Kidney (tissue), 14 donors: ENCODE measurements around the gene SLC9A4. TPM values are rescaled to one million over a fixed set of nuclear protein-coding genes. Genes with fewer than 3 reads are reported as not detected.

ENCODE experiments used
- DNase-seq, 5 donors: peaks; one replicate each; pipeline ENCODE4 v3.0.0-alpha.2; 2013 to 2020
- FAIRE-seq: peaks from 2 replicates; lab custom pipeline; 2012; peaks lifted over from hg19 to GRCh38; lab: Jason Lieb, UNC
- H3K27ac ChIP-seq, 2 donors: one replicate each; pipeline ENCODE4 v1.7.0; 2013; ENCODE audit warnings: low read depth in 2 of 2, low read length in 2 of 2, inconsistent platforms in 1 of 2
- H3K27me3 ChIP-seq: one replicate; pipeline ENCODE4 v1.7.1; 2013; ENCODE audit warnings: low read length, inconsistent platforms; ENCODE audit not compliant: control insufficient read depth, insufficient read depth
- H3K36me3 ChIP-seq, 3 donors: one replicate each; pipeline versions ENCODE4 v1.7.0 to v1.7.1; 2013; ENCODE audit warnings: low read length in 3 of 3, control low read depth in 1 of 3, inconsistent platforms in 1 of 3; ENCODE audit not compliant: insufficient read depth in 3 of 3, control insufficient read depth in 2 of 3
- H3K4me1 ChIP-seq, 3 donors: one replicate each; pipeline versions ENCODE4 v1.7.0 to v1.7.1; 2013; ENCODE audit warnings: low read length in 3 of 3, inconsistent platforms in 1 of 3, low read depth in 1 of 3; ENCODE audit not compliant: control insufficient read depth in 2 of 3, insufficient read depth in 2 of 3
- H3K4me3 ChIP-seq, 3 donors: one replicate each; pipeline versions ENCODE4 v1.7.0 to v1.8.1; 2013; ENCODE audit warnings: low read length in 3 of 3, control low read depth in 1 of 3, inconsistent platforms in 1 of 3
- H3K9ac ChIP-seq, 3 donors: one replicate each; pipeline versions ENCODE4 v1.7.0 to v1.7.1; 2013; ENCODE audit warnings: low read length in 3 of 3, control low read depth in 1 of 3, inconsistent platforms in 1 of 3
- H3K9me3 ChIP-seq, 3 donors: one replicate each; pipeline versions ENCODE4 v1.7.0 to v1.7.1; 2013; ENCODE audit warnings: low read length in 3 of 3, control low read depth in 1 of 3, inconsistent platforms in 1 of 3; ENCODE audit not compliant: control insufficient read depth in 2 of 3, insufficient read depth in 1 of 3
- CTCF ChIP-seq: IDR thresholded peaks from 3 replicates; pipeline ENCODE4 v1.5.1; 2012; ENCODE audit warnings: mild to moderate bottlenecking, moderate library complexity, borderline replicate concordance; ENCODE audit not compliant: insufficient read depth; ENCODE audit errors: extremely low read depth
- intact Hi-C: fragments of 100-400 bp; cut with DNase I; formaldehyde crosslinking; loops from one replicate; pipeline ENCODE4 v1.11.1; 2022
- polyA plus RNA-seq: library from polyadenylated mRNA; stranded (reverse); fragments of 350-450 nt; fragmentation: Illumina TruSeq; extraction: RNeasy Lipid Tissue Mini Kit (QIAGEN cat#74804); gene quantifications from one replicate; pipeline ENCODE4 v1.2.3, GENCODE V29; 2014; ENCODE audit warnings: low read depth, low replicate concordance; ENCODE audit not compliant: insufficient read depth
- total RNA-seq: library from RNA; stranded (reverse); fragmentation: NEBNext Ultra II Directional; extraction: Animal tissue kit (Norgen Biotek cat#: 25700); gene quantifications from one replicate; pipeline ENCODE4 v1.2.1, GENCODE V29; 2021
- donor health status: control.
- donor health status: control.
- donor health status: control.
- donor health status: control.
- donor health status: control.
- donor health status: DM: yes; HTN: yes; CAD: no.
- donor health status: Normal renal cell carcinoma (clear cell type).

The SLC9A4 gene
- total and polyA plus RNA-seq, 2 donors from 2014 or later = 2.8 to 10.3 TPM

DNA sequence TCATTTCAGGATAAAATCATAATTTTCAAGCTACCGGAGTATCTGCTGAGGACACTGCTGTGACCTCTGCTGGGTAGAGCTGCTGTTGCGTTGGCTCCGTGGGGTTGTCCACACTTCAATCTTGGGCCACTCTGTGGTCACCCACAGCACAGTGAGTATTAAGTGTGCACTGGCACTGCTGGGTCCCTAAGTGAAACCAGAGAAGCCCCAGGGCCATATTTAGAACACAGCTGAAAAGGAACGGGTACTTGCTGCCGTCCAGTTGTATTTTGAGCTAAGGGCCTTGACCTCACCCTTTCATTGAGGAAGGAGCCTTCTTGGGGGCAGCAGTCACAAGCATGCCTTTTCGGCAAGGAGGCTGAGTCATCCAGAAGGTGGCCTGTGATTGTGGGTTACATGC lies 10.1 kb downstream of the SLC9A4 start:
- Histone ChIP-seq H3K27ac (no peak overlapping the region), H3K36me3 (no peaks in the 10 kb centered on the region), H3K27me3 (no peaks in the 10 kb centered on the region), H3K9me3 (no peaks in the 10 kb centered on the region), H3K4me1 (peaks cover 0 to 2% (median 0%) of the 10 kb centered on the region in 3 donors), H3K4me3 (no peak overlapping the region), H3K9ac (no peak overlapping the region)
- FAIRE-seq (no peak), DNase-seq (no peak)
- no peak for TF ChIP-seq CTCF
- intact Hi-C loops = no loop called here

DNA sequence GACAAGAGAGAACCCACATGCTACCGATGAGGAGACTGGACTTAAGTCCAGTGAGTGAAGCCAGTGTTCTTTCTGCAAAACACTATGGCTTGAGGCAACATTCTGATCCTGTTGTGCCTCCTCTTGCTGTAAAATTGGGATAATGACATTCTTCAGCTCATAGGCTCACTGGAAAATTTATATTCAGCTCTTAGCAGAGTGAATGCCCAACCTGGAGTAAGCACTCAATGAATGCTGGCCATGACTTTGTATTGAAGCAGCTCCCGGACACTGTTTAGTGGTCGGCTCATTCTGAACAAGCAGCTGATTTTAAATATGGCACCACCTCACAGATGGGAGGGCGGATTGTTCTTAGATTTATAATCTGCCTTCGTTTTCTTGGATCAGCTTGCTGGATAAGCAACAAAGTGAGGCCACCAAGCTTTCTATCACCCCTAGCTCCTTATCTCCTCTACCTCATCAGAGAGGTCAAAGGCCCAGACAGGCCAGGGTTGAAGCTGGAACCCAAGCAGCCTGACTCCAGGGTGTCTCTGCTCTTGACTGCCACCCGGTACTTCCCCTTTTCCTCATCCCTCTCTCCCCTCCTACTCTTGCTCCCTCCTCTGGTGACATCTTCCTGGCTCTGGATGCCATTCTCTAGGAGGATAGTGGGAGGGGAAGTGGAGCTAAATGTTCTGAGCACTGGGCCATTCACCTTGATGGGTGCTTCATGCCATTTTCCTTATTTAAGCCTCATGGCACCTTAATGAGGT lies 11.5 kb downstream of the SLC9A4 start:
- DNase-seq = no peak
- H3K36me3 ChIP-seq = no peaks in the 10 kb centered on the region
- no peak for FAIRE-seq
- no peak for TF ChIP-seq CTCF
- H3K27me3 ChIP-seq = no peaks in the 10 kb centered on the region
- intact Hi-C loops = no loop called here
- H3K9me3 ChIP-seq = no peaks in the 10 kb centered on the region
- peaks cover 0 to 2% (median 0%) of the 10 kb centered on the region in 3 donors for H3K4me1 ChIP-seq
- H3K9ac ChIP-seq = no peak overlapping the region
- no peak overlapping the region for H3K4me3 ChIP-seq
- H3K27ac ChIP-seq = no peak overlapping the region

DNA sequence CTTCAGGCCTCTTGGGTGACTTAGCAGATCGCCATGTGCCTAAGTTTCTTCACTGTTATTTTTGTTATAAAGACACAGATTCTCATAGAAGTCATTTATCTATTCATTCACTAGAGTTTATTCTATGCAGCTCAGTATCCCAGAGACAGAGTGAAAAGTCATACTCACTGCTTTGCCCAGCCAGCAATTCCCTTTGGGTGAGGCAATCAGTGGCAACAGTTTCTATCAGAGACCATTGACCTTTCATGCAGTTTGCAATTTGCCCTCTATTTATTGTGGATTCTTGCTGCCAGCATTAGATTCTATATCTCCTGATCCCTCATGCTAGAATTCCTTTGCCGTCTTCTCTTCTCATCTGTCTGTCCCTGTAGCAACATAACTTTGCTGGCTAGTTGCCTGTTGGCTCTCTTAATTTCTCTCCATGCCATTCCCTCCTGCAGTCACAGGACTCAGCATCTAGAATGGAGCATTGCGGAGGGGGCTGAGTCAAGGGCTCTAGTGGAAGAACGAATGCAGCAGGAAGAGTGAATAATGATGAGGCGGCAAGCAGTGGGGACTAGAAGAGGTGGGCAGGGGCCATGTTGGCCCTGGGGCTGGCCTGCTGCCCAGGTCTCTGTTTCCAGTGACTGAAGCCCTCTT lies 12.2 kb downstream of the SLC9A4 start:
- H3K36me3 ChIP-seq = no peaks in the 10 kb centered on the region
- DNase-seq (no peak), FAIRE-seq (no peak)
- no peak overlapping the region for H3K4me3 ChIP-seq
- no peak for TF ChIP-seq CTCF
- peaks cover 0 to 2% (median 0%) of the 10 kb centered on the region in 3 donors for H3K4me1 ChIP-seq
- no peak overlapping the region for H3K27ac ChIP-seq
- H3K9ac ChIP-seq = no peak overlapping the region
- no peaks in the 10 kb centered on the region for H3K9me3 ChIP-seq
- intact Hi-C loops = no loop called here
- no peaks in the 10 kb centered on the region for H3K27me3 ChIP-seq
